Tracheal epithelial cell (primary cell): ENCODE measurements around the gene OR5K3. TPM values are rescaled to one million over a fixed set of nuclear protein-coding genes. Genes with fewer than 3 reads are reported as not detected.

Source experiments
- total RNA-seq: library from RNA; depleted of rRNA; stranded (reverse); fragments of >200 nt; gene quantifications from 2 replicates; pipeline ENCODE4 v1.2.1, GENCODE V29; 2014

OR5K3 gene, protein sequence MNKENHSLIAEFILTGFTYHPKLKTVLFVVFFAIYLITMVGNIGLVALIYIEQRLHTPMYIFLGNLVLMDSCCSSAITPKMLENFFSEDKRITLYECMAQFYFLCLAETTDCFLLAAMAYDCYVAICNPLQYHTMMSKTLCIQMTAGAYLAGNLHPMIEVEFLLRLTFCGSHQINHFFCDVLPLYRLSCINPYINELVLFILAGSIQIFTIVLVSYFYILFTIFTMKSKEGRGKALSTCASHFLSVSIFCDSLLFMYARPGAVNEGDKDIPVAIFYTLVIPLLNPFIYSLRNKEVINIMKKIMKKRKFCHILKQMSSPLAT
- total RNA-seq, result not detected in 2 replicates

DNA sequence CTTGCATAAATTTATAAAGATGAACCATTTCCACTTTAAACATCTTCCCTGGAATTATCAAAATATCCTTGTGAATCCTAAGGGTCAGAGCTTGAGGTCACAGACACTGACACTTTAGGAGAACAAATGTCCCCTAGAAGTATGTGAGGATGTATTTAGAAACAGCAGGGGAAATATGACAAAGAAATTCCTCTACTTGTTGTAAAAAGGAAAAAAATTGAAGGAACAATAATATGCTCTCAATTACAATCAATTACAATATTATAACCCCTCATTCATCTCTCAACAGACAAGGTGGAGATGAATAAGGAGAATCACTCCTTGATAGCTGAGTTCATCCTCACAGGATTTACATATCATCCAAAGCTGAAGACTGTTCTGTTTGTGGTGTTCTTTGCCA, at the start of gene OR5K3:
Gene OR5K3 (plus strand): TSS at position 301 of the 400 bp plus-strand sequence. CDS start 0 bp downstream, at position 301.

DNA sequence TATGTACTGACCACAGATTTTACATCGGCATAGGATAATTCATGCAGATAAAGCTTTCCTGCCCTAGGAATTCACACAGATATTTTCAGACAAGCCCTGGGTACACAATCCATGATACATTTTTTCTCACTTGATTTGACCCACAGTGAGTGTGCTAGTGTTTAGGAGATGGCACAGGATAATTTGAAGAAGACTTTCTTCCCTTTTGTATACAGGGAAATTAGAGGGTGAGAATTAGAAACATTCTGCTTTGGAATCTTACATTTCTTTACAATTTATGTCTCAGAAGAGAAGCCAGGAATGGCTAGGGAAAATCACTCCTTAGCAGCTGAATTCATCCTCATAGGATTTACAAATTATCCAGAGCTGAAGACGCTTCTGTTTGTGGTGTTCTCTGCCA, 36.9 kb upstream of the OR5K3 start, which contains the start of gene OR5K4:
Gene OR5K4 (plus strand): TSS at position 301 of the 400 bp plus-strand sequence. CDS start 0 bp downstream, at position 301.

Other genes with a start within 250 kb of the OR5K3 start
- not detected in 2 replicates for gene OR5H14, start 243.2 kb upstream of the OR5K3 start, total RNA-seq
- not detected in 2 replicates for gene OR5H15, start 224.0 kb upstream of the OR5K3 start, total RNA-seq
- not detected in 2 replicates for gene OR5H6, start 126.4 kb upstream of the OR5K3 start, total RNA-seq
- not detected in 2 replicates for gene OR5H2, start 108.2 kb upstream of the OR5K3 start, total RNA-seq
- gene OR5K4, start 36.8 kb upstream of the OR5K3 start, total RNA-seq, result not detected in 2 replicates
- not detected in 2 replicates for gene OR5K1, start 72.5 kb downstream of the OR5K3 start, total RNA-seq
- not detected in 2 replicates for gene OR5K2, start 107.0 kb downstream of the OR5K3 start, total RNA-seq
- 120 and 168 TPM in 2 replicates for gene CLDND1, start 132.2 kb downstream of the OR5K3 start, total RNA-seq
- not detected in 2 replicates for gene GPR15, start 141.3 kb downstream of the OR5K3 start, total RNA-seq
- 29.6 and 38.8 TPM in 2 replicates for gene CPOX, start 202.9 kb downstream of the OR5K3 start, total RNA-seq